ENCODE data around the gene ITPRIP.

ITPRIP gene

DNA sequence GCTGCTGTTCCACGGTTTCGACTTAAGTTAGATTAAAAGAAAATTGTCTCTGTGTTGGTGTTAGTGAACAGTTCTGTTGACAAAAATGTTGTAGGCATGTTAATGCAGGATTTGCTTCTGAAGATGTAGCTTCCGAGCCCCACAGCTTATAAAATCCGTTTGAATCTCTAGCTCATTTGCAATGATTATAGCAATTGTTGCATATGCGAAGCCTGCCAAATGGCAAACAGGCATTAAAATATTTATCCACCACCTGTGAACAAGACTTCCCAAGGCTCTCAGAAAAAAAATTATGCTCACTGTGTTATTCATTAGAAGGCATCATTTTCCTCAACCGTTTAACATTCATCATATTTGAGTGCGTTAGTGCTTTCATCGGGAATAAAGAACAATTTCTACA, 29.6 kb upstream of the ITPRIP start:
- TF ChIP-seq, protein P1, sequence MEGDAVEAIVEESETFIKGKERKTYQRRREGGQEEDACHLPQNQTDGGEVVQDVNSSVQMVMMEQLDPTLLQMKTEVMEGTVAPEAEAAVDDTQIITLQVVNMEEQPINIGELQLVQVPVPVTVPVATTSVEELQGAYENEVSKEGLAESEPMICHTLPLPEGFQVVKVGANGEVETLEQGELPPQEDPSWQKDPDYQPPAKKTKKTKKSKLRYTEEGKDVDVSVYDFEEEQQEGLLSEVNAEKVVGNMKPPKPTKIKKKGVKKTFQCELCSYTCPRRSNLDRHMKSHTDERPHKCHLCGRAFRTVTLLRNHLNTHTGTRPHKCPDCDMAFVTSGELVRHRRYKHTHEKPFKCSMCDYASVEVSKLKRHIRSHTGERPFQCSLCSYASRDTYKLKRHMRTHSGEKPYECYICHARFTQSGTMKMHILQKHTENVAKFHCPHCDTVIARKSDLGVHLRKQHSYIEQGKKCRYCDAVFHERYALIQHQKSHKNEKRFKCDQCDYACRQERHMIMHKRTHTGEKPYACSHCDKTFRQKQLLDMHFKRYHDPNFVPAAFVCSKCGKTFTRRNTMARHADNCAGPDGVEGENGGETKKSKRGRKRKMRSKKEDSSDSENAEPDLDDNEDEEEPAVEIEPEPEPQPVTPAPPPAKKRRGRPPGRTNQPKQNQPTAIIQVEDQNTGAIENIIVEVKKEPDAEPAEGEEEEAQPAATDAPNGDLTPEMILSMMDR (IDR thresholded peaks at IDR 0.05; ENCODE audit: low read depth, low read length): no peak
- no peak overlapping the region for H3K4me3 ChIP-seq (ENCODE audit: low read depth, low read length)

DNA sequence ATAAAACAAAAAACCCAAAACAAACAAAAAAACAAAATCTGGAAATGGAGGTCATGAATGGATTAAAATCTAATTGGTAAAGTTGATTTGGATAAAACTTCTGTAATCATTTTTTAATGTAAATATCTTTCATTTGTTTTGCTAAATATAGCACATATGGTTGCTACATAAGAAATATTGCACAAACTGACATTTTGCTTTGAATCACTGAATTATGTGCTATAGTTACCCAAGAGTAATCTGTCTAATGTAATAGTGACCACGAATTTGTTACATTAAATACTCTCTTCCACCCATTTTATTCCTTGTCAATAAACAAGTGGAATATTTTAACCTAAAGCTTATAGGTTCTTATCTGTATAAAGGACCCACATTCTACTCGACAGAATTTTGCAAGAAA, 21.5 kb upstream of the ITPRIP start:
- TF ChIP-seq, protein P1 (IDR thresholded peaks at IDR 0.05; ENCODE audit: low read depth, low read length): no peak
- no peak overlapping the region for H3K4me3 ChIP-seq (ENCODE audit: low read depth, low read length)

DNA sequence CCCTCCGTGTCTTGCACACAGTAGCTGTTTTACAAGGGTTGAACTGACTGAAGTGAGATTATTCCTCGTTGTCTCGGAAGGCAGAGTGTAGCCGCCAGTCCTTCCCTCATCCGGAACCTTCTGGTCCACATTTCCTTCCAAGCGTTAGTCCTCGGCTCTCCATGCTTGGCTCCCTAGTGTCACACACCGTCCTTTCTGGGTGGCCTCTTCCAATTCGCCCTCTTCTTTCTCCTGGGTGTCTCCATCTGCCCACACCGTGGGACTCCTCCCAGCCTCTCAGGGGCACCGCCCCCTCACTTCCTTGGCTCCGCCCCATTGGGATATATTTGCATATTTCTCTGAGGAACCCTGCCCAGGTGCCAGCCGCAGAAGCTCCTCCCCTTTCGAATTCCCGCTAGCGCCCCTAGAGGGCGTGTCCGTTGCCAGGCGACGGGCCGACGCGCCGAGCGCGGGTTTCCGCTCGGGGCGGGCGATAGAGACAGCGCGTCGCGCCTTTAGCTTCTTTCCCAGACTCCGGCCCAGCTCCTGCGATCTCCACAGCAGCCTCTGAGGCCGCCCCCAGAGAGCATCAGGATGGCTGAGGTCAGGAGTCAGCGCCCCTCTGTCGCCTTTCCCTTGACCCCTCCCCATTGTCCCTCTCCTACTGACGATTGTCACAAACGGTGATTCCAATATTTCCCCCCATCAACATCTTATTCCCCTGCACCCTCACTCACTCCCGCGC, 15.2 kb upstream of the ITPRIP start, which contains the start of gene CFAP58:
Gene CFAP58 (plus strand): TSS at position 509 of the 724 bp plus-strand sequence. CDS start 65 bp downstream, at position 574.
- peak within 1 kb of the TSS; percentile 62 for H3K4me3 ChIP-seq (ENCODE audit: low read depth, low read length)
- TF ChIP-seq, protein P1 (IDR thresholded peaks at IDR 0.05; ENCODE audit: low read depth, low read length): peak; percentile 62

DNA sequence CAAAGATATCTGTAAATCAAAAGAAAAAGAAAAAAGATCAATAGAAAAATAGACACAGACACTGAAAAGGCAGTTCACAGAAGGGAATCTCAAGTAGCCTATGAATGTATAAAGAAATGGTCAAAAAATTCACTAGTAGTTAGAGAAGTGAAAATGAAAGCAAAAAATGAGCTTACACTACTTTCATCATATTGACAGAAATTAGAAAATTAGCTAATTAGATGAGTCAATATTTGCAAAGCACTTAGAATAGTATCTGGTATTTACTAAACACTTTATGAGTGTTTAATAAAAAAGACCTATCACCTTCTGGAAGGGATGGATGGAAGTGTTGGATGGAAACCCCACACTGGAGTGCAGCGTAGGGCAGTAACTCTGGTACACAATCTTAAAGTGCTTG, 13.7 kb upstream of the ITPRIP start:
- TF ChIP-seq, protein P1 (IDR thresholded peaks at IDR 0.05; ENCODE audit: low read depth, low read length): no peak
- no peak overlapping the region for H3K4me3 ChIP-seq (ENCODE audit: low read depth, low read length)

DNA sequence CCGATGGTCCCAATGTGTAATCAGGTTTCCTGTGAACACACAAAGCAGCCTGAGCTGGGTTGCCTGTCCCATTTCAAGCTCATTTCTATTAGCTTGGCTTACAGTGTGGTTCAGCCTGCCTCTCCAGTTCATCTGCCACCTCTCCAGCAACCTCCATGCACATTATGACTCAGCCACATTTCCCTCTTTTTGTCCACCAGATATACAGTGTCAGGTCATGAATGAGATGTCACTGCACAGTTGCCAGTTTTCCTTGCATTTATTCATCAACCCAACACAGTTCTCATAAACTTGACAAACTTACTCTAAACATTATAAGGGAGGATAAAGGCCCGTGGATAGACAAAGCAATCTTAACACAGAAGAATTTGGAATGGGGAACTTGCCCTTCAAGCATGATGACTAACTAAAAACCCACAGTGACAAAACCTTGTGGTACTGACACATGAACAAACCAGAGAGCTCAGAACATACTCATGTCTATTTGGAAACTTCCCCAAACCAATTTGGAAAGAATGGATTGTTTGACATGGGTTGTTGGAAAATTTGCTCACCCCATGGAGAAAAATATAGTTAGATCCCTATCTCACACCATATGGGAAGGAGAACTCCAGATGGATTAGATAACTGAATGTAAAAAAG, 12.9 kb upstream of the ITPRIP start:
- TF ChIP-seq, protein P1 (IDR thresholded peaks at IDR 0.05; ENCODE audit: low read depth, low read length): no peak
- H3K4me3 ChIP-seq (ENCODE audit: low read depth, low read length): no peak overlapping the region

DNA sequence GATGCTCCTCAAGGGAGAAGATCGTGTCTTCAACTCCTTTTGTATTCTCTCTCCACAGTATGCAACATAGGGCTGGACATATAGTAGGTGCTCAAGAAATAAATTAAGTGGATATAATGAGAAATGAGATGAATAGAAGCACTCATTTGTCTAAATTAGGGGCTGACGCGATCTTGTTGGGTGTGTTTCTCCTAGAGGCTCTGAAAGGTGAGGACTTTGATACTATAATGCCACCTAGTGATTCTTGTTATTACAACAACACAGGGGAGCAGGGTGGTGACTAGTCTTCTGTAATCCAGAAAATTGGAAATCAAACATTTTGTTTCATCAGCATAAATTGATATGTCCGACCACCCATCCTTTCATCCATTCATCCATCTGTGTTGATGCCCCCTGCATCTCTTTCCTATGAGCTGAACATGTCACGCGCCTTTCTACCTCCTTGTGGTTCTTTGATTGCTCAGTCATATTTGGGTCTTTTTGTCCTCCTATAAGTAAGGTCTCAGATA, 11.9 kb upstream of the ITPRIP start:
- TF ChIP-seq, protein P1 (IDR thresholded peaks at IDR 0.05; ENCODE audit: low read depth, low read length): peak; percentile 21; the same call in 1 of the 2 replicates
- H3K4me3 ChIP-seq (ENCODE audit: low read depth, low read length): no peak overlapping the region

DNA sequence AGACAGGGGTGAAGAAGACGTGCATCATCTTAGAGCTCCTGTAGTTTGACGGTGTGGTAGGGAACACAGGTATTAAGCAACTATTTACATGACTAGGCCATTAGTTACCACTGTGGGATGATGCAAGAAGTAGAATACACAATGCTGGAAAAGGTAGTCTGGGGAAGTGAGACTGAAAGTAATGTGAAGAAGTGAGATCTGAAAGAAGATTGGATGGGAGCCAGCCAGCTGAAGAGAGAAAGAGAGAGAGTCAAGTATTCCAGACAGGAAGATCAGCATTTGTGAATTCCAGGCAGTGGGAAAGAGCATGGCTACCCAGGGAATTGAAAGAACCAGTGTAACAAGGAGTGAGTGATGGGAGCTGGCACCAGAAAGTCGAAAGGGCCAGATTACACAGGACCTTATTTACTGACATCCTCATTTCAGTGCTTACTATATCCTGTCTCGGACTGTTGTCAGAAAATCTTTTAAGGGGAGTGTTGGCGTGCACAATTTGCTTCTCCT, 11.4 kb upstream of the ITPRIP start:
- no peak overlapping the region for H3K4me3 ChIP-seq (ENCODE audit: low read depth, low read length)
- TF ChIP-seq, protein P1 (IDR thresholded peaks at IDR 0.05; ENCODE audit: low read depth, low read length): no peak
